ENCODE measurements around the gene SFXN2.
"Not testable (repeated sequence)": the region's sequence is repeated elsewhere in the genome, so short reads cannot be mapped to it uniquely, and the experiment has no call there.

SFXN2 gene

GRCh38 chr10:102758240-102758932, 44.0 kb downstream of the SFXN2 start:
- peaks cover under 1% of the 10 kb centered on the region; the same call in 1 of the 2 replicates for H3K4me1 ChIP-seq (ENCODE audit: control insufficient read depth, insufficient read depth, low read length)
- H3K9ac ChIP-seq (ENCODE audit: low read depth, low read length): no peak overlapping the region
- H3K4me3 ChIP-seq (ENCODE audit: low read depth, low read length): no peak overlapping the region
- H3K27me3 ChIP-seq (ENCODE audit: control insufficient read depth, insufficient read depth, low read length): no peaks in the 10 kb centered on the region
- H3K27ac ChIP-seq (ENCODE audit: low read depth, low read length): no peak overlapping the region
- no peaks in the 10 kb centered on the region for H3K36me3 ChIP-seq (ENCODE audit: control insufficient read depth, insufficient read depth, low read length)
- no peaks in the 10 kb centered on the region for H3K9me3 ChIP-seq (ENCODE audit: control insufficient read depth, insufficient read depth, low read length)

DNA sequence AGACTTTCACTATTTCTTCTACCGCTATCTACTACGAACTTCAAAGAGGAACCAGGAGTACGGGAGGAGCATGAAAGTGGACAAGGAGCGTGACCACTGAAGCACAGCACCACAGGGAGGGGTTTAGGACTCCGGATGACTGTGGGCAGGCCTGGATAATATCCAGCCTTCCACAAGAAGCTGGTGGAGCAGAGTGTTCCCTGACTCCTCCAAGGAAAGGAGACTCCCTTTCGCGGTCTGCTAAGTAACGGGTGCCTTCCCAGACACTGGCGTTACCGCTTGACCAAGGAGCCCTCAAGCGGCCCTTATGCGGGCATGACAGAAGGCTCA, 44.5 kb downstream of the SFXN2 start:
- H3K27me3 ChIP-seq (ENCODE audit: control insufficient read depth, insufficient read depth, low read length); H3K4me1 ChIP-seq (ENCODE audit: control insufficient read depth, insufficient read depth, low read length); H3K9ac ChIP-seq (ENCODE audit: low read depth, low read length); H3K36me3 ChIP-seq (ENCODE audit: control insufficient read depth, insufficient read depth, low read length); H3K9me3 ChIP-seq (ENCODE audit: control insufficient read depth, insufficient read depth, low read length); H3K4me3 ChIP-seq (ENCODE audit: low read depth, low read length); H3K27ac ChIP-seq (ENCODE audit: low read depth, low read length): not testable (repeated sequence)

DNA sequence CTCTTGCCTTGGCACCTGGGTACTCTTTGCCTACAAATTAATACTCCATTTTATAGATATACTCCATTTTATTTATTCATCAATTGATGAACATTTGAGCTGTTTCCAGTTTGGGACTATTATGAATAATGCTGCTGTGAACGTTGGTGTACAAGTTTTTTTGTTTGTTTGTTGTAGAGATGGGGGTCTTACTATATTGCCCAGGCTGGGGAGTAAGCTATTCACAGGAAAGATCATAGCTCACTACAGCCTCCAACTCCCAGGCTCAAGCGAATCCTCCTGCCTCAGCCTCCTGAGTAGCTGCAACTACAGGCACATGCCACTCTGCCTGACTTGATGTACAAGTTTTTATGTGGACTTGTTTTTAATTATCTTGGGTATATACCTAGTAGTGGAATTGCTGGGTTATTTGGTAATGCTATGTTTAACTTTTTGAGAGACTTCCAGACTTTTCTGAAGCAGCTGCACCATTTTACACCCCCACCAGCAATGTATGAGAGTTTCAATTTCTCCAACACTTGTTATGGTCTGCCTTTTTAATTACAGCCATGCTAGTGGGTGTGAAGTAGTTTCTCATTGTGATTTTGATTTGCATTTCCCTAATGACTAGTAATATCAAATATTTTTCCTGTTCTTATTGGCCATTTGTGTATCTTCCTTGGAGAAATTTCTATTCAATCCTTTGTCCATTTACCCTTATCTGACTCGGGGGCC, 45.2 kb downstream of the SFXN2 start:
- Histone ChIP-seq H3K36me3 (ENCODE audit: control insufficient read depth, insufficient read depth, low read length) (no peaks in the 10 kb centered on the region), H3K27me3 (ENCODE audit: control insufficient read depth, insufficient read depth, low read length) (no peaks in the 10 kb centered on the region), H3K27ac (ENCODE audit: low read depth, low read length) (no peak overlapping the region), H3K9ac (ENCODE audit: low read depth, low read length) (no peak overlapping the region), H3K4me1 (ENCODE audit: control insufficient read depth, insufficient read depth, low read length) (no peaks in the 10 kb centered on the region), H3K4me3 (ENCODE audit: low read depth, low read length) (no peak overlapping the region), H3K9me3 (ENCODE audit: control insufficient read depth, insufficient read depth, low read length) (no peaks in the 10 kb centered on the region)

GRCh38 chr10:102761981-102762380, 47.5 kb downstream of the SFXN2 start:
- Histone ChIP-seq H3K9me3 (ENCODE audit: control insufficient read depth, insufficient read depth, low read length) (no peaks in the 10 kb centered on the region), H3K27me3 (ENCODE audit: control insufficient read depth, insufficient read depth, low read length) (no peaks in the 10 kb centered on the region), H3K4me3 (ENCODE audit: low read depth, low read length) (no peak overlapping the region), H3K9ac (ENCODE audit: low read depth, low read length) (no peak overlapping the region), H3K27ac (ENCODE audit: low read depth, low read length) (no peak overlapping the region), H3K36me3 (ENCODE audit: control insufficient read depth, insufficient read depth, low read length) (no peaks in the 10 kb centered on the region), H3K4me1 (ENCODE audit: control insufficient read depth, insufficient read depth, low read length) (no peaks in the 10 kb centered on the region)

- H3K9me3 ChIP-seq (ENCODE audit: control insufficient read depth, insufficient read depth, low read length): no peaks in the 10 kb centered on the region
- H3K27ac ChIP-seq (ENCODE audit: low read depth, low read length): no peak overlapping the region
- H3K4me1 ChIP-seq (ENCODE audit: control insufficient read depth, insufficient read depth, low read length): no peaks in the 10 kb centered on the region
- H3K27me3 ChIP-seq (ENCODE audit: control insufficient read depth, insufficient read depth, low read length): no peaks in the 10 kb centered on the region
- H3K36me3 ChIP-seq (ENCODE audit: control insufficient read depth, insufficient read depth, low read length): no peaks in the 10 kb centered on the region
- no peak overlapping the region for H3K9ac ChIP-seq (ENCODE audit: low read depth, low read length)
- no peak overlapping the region for H3K4me3 ChIP-seq (ENCODE audit: low read depth, low read length)
Observed at GRCh38 chr10:102762401-102763015, 48.1 kb downstream of the SFXN2 start.

GRCh38 chr10:102763037-102763607, 48.7 kb downstream of the SFXN2 start:
- Histone ChIP-seq H3K36me3 (ENCODE audit: control insufficient read depth, insufficient read depth, low read length) (no peaks in the 10 kb centered on the region), H3K4me1 (ENCODE audit: control insufficient read depth, insufficient read depth, low read length) (no peaks in the 10 kb centered on the region), H3K27me3 (ENCODE audit: control insufficient read depth, insufficient read depth, low read length) (no peaks in the 10 kb centered on the region), H3K9ac (ENCODE audit: low read depth, low read length) (no peak overlapping the region), H3K4me3 (ENCODE audit: low read depth, low read length) (no peak overlapping the region), H3K9me3 (ENCODE audit: control insufficient read depth, insufficient read depth, low read length) (no peaks in the 10 kb centered on the region), H3K27ac (ENCODE audit: low read depth, low read length) (no peak overlapping the region)

- no peaks in the 10 kb centered on the region for H3K36me3 ChIP-seq (ENCODE audit: control insufficient read depth, insufficient read depth, low read length)
- H3K4me3 ChIP-seq (ENCODE audit: low read depth, low read length): no peak overlapping the region
- H3K27me3 ChIP-seq (ENCODE audit: control insufficient read depth, insufficient read depth, low read length): no peaks in the 10 kb centered on the region
- H3K4me1 ChIP-seq (ENCODE audit: control insufficient read depth, insufficient read depth, low read length): no peaks in the 10 kb centered on the region
- H3K9me3 ChIP-seq (ENCODE audit: control insufficient read depth, insufficient read depth, low read length): no peaks in the 10 kb centered on the region
- no peak overlapping the region for H3K9ac ChIP-seq (ENCODE audit: low read depth, low read length)
- no peak overlapping the region for H3K27ac ChIP-seq (ENCODE audit: low read depth, low read length)
Observed at GRCh38 chr10:102764470-102765161, 50.2 kb downstream of the SFXN2 start.

GRCh38 chr10:102765336-102765735, 50.9 kb downstream of the SFXN2 start:
- Histone ChIP-seq H3K9ac (ENCODE audit: low read depth, low read length) (no peak overlapping the region), H3K36me3 (ENCODE audit: control insufficient read depth, insufficient read depth, low read length) (no peaks in the 10 kb centered on the region), H3K27ac (ENCODE audit: low read depth, low read length) (no peak overlapping the region), H3K4me3 (ENCODE audit: low read depth, low read length) (no peak overlapping the region), H3K4me1 (ENCODE audit: control insufficient read depth, insufficient read depth, low read length) (no peaks in the 10 kb centered on the region), H3K27me3 (ENCODE audit: control insufficient read depth, insufficient read depth, low read length) (no peaks in the 10 kb centered on the region), H3K9me3 (ENCODE audit: control insufficient read depth, insufficient read depth, low read length) (no peaks in the 10 kb centered on the region)

DNA sequence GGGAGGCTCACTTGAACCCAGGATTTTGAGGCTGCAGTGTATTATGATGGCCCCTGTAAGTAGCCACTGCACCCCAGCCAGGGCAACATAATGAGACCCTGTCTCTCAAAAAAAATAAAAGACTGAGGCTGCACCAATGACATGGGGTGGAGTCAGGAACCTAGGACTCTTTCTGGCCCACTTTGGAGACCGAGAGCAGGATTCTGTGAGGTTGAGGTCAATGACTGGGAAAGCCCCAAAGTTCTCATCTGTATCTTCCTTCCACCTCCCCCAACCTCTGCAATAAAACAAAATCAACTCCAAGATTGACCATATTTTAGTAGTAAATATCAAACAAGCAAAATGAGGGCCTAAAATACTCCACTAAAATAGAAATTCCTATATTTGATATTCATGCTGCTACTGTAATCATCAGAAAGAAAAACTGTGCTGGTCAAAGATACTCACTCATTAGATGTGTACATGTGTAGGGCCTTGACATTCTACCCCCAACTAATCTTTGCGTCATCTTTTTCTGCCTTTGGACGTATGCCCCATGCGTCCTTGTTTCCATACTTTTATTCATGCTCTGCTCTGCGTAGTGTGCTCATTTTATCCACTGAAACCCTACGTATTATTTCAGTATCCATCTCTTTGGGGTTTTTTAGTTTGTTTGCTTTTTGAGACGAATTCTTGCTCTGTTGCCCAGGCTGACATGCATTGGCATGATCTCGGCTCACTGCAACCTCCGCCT, 53.2 kb downstream of the SFXN2 start:
- Histone ChIP-seq H3K4me3 (ENCODE audit: low read depth, low read length) (no peak overlapping the region), H3K36me3 (ENCODE audit: control insufficient read depth, insufficient read depth, low read length) (no peaks in the 10 kb centered on the region)

GRCh38 chr10:102769375-102770107, 55.1 kb downstream of the SFXN2 start:
- H3K9me3 ChIP-seq (ENCODE audit: control insufficient read depth, insufficient read depth, low read length): no peaks in the 10 kb centered on the region
- H3K27me3 ChIP-seq (ENCODE audit: control insufficient read depth, insufficient read depth, low read length): no peaks in the 10 kb centered on the region
- no peak overlapping the region for H3K9ac ChIP-seq (ENCODE audit: low read depth, low read length)
- no peak overlapping the region for H3K4me3 ChIP-seq (ENCODE audit: low read depth, low read length)
- H3K36me3 ChIP-seq (ENCODE audit: control insufficient read depth, insufficient read depth, low read length): no peaks in the 10 kb centered on the region
- no peaks in the 10 kb centered on the region for H3K4me1 ChIP-seq (ENCODE audit: control insufficient read depth, insufficient read depth, low read length)
- no peak overlapping the region for H3K27ac ChIP-seq (ENCODE audit: low read depth, low read length)

More for the DNA sequence above, 53.2 kb downstream of the SFXN2 start:
- H3K9me3 ChIP-seq (ENCODE audit: control insufficient read depth, insufficient read depth, low read length): no peaks in the 10 kb centered on the region
- H3K27me3 ChIP-seq (ENCODE audit: control insufficient read depth, insufficient read depth, low read length): no peaks in the 10 kb centered on the region
- no peak overlapping the region for H3K9ac ChIP-seq (ENCODE audit: low read depth, low read length)
- H3K4me1 ChIP-seq (ENCODE audit: control insufficient read depth, insufficient read depth, low read length): no peaks in the 10 kb centered on the region
- H3K27ac ChIP-seq (ENCODE audit: low read depth, low read length): no peak overlapping the region
